Hippocampal formation (tissue), 2 donors: Measurements from ENCODE around the gene C17orf78.
"Not testable (repeated sequence)": the region's sequence is repeated elsewhere in the genome, so short reads cannot be mapped to it uniquely, and the experiment has no call there.

Source experiments
- DNase-seq, 2 donors: peaks; one replicate each; lab custom pipeline; 2025; lab: John Stamatoyannopoulos, UW

Gene C17orf78

GRCh38 chr17:37386462-37386861 lies 10.7 kb downstream of the C17orf78 start:
- DNase-seq = no peak

DNA sequence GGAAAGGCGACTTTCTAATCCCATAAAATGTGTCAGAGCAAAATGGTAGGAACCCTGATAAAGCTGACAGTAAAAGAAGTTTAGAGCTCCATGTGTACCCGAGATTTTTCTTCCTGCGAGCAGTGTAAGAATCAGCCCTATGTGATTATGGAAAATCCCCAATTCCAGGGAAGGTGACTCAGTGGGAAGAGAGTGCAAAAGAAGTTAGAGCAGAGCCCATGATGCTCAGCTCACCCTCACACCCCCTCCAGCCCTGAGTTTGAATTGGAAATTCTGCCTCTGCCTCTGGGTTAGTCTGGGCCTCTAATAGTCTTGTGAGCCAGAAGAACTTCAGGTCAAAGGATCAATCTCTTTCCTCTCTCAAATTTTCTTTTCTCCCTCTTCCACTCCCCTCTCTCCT lies 12.5 kb downstream of the C17orf78 start:
- no peak for DNase-seq

DNA sequence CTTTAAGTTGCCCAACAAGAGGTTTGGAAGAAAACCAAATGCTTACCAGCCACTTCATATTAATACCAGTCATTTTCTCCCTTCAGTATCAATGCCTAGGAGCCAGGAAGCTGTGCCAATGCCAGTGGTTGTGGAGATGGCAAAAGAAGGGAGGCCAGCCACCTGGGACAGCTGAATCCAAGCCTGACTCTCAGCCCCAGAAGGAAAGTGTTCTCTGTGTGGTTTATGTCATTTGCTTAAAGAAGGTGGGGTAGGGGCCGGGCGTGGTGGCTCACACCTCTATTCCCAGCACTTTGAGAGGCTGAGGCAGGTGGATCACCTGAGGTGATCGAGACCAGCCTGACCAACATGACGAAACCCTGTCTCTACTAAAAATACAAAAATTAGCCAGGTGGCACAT lies 13.4 kb downstream of the C17orf78 start:
- no peak for DNase-seq

- no peak for DNase-seq
Measured at GRCh38 chr17:37391146-37391545, 15.4 kb downstream of the C17orf78 start.

- DNase-seq = no peak
Measured at GRCh38 chr17:37392024-37392590, 16.3 kb downstream of the C17orf78 start.

- DNase-seq = no peak
Measured at GRCh38 chr17:37393352-37393751, 17.6 kb downstream of the C17orf78 start.

GRCh38 chr17:37399265-37399803 lies 23.5 kb downstream of the C17orf78 start:
- no peak for DNase-seq

- DNase-seq = no peak
Measured at GRCh38 chr17:37400505-37400904, 24.7 kb downstream of the C17orf78 start.

DNA sequence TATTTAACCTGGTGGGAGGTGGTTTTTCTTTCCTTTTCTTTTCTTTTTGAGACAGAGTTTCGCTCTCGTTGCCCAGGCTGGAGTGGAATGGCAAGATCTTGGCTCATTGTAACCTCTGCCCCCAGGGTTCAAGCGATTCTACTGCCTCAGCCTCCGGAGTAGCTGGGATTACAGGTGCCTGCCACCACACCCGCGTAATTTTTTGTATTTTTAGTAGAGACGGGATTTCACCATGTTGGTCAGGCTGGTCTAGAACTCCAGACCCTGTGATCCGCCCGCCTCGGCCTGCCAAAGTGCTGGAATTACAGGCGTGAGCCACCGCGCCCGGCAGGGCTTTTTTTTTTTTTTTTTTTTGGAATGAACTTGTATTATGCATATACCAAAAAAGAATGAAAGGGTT lies 29.7 kb downstream of the C17orf78 start:
- DNase-seq = not testable (repeated sequence)

- DNase-seq = no peak
Measured at GRCh38 chr17:37405955-37406634, 30.3 kb downstream of the C17orf78 start.

GRCh38 chr17:37406635-37407461 lies 31.1 kb downstream of the C17orf78 start, which contains the start of the genes ACACA and TADA2A:
ACACA (minus strand) TSS chr17:37406836; CDS start chr17:37406299, 537 bp downstream.
TADA2A (plus strand) TSS chr17:37406886; CDS start chr17:37411366, 4,480 bp downstream.
- DNase-seq = peak; percentile 60 to 75

GRCh38 chr17:37408145-37408479 lies 32.3 kb downstream of the C17orf78 start:
- DNase-seq = not testable (repeated sequence)

DNA sequence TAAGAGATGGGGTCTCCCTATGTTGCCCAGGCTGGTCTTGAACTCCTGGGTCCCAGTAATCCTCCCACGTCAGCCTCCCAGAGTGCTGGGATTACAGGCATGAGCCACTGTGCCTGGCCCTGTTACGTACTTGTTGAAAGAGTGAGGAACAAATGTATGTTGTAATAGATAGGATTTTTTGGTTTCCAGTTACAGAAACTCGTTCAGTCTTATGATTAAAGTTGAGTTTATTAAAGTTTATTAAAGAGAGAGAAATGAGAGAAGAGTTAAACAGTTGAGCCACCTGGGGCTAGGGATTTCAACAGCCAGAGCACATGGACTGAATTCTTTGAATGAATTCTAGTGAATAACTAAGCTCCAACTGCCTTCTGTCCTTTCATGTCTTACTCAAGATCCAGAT lies 34.6 kb downstream of the C17orf78 start:
- no peak for DNase-seq

GRCh38 chr17:37413875-37414519 lies 38.2 kb downstream of the C17orf78 start:
- no peak for DNase-seq

GRCh38 chr17:37417852-37418251 lies 42.1 kb downstream of the C17orf78 start:
- no peak for DNase-seq

DNA sequence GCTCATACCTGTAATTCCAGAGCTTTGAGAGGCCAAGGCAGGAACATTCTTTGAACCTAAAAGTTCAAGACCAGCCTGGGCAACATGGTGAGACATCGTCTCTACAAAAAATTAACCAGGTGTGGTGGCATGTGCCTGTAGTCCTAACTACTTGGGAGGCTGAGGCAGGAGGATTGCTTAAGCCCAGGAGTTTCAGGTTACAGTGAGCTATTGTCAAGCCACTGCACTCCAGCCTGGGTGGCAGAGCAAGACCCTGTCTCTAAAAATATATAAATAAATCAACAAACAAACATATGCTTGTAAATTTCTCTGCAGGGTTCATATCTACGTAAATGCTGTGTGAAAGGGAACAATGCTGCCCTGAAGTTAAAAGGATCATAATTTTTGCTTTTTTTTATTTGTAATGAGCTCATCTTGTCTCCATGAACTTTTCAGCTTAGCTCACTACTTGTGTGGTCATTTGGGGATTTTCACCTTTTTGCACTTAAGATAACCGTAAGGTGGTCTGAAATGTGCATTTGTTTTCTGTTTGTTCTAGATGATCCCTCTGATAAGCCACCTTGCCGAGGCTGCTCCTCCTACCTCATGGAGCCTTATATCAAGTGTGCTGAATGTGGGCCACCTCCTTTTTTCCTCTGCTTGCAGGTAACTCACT lies 47.3 kb downstream of the C17orf78 start:
- no peak for DNase-seq

DNA sequence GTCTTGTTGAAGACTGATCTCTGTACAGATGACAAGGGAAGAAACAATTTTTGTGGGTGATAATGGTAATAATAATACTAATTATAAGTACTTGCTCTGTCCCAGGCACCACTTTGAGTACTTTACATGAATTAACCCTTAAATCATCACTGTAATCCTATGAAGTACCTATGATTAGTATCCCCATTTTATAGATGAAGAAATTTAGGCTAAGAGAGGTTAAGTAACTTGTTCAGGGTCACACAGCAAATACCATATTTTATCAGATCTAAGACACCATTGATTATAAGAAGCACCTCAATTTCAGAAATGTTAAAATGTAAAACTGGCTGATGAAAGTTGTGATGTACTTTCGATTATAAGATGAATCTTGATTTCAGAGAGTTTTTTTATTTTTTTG lies 49.5 kb downstream of the C17orf78 start:
- no peak for DNase-seq

- no peak for DNase-seq
Measured at GRCh38 chr17:37429039-37429438, 53.3 kb downstream of the C17orf78 start.

- no peak for DNase-seq
Measured at GRCh38 chr17:37429453-37429852, 53.7 kb downstream of the C17orf78 start.

DNA sequence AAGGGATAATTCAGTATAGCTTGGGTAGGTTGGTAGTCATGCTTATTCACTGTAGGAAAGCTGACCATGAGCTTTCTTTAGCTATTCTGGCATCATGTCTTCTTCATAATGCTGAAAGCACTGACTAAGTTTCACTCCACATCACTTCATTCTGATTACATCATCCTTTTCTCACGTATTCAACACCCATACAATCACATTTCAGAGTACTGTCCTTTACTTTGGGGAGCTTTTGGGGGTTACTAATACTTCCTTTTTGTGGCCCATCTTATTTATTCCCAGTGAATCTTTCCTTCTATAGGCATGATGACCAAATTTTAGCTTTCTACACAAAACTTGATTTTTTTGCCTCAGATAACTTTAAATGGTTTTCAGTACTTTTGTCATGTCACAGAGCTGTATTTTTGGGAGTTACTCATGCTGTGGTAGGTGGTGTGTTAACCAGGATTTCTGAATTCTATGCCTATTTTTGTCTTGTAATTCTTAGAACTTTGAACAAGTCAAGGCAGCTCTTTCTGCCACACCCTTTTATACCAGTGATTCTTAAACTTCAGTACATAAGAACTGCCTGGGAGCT lies 54.4 kb downstream of the C17orf78 start:
- DNase-seq = no peak

GRCh38 chr17:37432671-37433070 lies 56.9 kb downstream of the C17orf78 start:
- DNase-seq = no peak
